Measurements from ENCODE around the gene SELENON.

GRCh38 chr1:25867210-25867991 lies 67.4 kb downstream of the SELENON start:
- no peak for TF ChIP-seq CTCF (IDR thresholded peaks at IDR 0.05)
- no peak for TF ChIP-seq POLR2A (IDR thresholded peaks at IDR 0.05)
- peak; percentile 75 for TF ChIP-seq POLR2AphosphoS5 (IDR thresholded peaks at IDR 0.05)

Measured in prostate gland (tissue), 2 donors.